DMS79 (cell line): ENCODE results near the gene TIPRL.
A peak's percentile ranks its signal among the peaks of the same experiment; 100 is the strongest.

Experiments used
- DNase-seq: peaks from one replicate; lab custom pipeline; 2025; lab: John Stamatoyannopoulos, UW

Gene TIPRL

DNA sequence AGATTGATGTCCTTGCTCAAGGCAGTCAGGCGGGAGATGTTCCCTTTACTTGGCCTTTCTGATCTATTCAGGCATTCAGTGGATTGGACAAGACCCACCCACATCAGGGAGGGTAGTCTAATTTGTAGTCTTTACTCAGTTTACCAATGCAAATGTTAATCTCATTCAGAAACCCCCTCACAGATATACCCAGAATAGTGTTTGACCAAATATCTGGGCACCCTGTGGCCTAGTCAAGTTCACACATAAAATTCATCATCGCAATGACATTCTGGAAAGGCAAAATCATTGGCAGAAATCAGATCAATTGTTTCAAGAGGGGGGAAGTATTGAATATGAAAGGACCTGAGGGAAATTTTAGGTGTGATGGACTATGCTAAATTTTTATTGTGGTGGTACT, 34.6 kb downstream of the TIPRL start:
- no peak for DNase-seq

DNA sequence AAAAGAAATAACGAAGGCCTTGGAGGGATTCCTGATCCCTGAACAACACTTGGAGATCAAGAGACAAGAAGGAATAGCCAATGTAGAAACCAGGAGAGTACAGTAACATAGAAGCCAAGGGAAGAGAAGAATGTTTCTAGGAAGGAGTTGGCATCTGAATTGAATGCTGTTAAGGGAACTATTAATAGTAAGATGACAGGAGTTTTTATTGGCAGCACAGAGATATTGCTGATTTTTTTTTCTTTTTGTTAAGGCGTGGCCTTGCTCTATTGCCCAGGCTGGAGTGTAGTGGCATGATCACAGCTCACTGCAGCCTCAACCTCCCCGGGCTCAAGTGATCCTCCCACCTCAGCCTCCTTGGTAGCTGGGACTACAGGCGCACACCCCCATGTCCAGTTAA, 37.4 kb downstream of the TIPRL start:
- no peak for DNase-seq

DNA sequence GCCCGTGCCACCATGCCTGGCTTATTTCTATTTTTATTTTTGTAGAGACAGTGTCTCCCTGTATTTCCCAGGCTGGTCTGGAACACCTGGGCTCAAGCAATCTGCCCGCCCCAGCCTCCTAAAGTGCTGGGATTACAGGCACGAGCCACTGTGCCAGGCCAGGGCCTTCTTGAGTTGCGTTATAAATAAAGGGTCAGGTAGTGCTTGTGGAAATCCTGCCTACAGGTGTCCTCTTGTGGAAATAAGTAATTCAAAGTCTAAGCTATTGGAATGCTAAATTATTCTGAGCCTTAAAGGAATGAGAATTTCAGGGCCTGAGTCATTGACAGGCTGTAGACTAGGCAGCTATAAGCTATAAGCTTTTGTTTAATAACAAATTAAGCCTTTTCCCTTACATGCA, 38.9 kb downstream of the TIPRL start:
- DNase-seq, result no peak

DNA sequence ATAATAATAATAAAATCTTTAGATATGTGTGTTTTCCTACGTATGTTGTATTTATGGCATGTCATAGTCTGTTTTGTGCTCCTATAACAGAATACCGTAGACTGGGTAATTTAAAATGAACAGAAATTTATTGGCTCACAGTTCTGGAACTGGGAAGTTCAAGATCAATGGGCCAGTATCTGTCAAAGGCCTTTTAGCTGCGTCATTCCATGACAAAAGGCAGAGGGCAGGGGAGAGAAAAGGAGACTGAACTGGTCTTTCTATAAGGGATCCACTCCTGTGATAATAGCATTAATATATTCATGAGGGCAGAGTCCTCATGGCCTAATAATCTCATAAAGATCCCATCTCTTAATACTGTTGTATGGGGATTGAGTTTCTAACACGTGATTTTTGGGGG, 39.9 kb downstream of the TIPRL start:
- no peak for DNase-seq

DNA sequence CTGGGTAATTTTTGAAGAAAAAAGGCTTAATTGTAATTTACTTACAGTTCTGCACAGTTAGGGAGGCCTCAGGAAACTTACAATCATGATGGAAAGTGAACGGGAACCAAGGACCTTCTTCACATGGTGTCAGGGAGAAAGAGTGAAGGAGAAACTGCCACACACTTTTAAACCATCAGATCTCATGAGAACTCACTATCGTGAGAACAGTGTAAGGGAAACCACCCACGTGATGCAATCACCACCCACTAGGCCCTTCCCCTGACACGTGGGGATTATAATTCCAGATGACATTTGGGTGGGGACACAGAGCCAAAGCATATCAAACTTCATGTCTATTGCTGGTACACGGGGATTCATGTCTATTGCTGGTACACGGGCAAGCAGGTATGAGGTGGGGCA, 41.7 kb downstream of the TIPRL start:
- no peak for DNase-seq

DNA sequence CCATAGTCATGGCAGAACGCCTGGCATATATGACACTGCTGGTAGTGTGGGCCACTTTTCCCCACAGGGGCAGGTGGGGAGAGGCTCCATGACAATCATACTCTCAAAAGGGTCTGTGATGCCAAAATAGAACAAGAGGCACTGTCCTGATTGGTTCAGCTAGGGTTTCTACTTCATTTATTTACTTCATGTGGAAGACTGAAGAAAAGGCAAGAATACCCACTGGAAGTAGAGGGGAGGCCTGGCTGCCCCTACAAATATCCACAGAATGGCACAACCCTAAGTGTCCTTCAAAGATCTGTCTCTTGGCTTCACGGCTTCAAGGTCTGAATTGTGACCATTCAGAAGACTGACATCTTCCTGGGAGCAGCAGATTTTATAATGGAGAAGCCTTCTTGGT, 42.5 kb downstream of the TIPRL start:
- no peak for DNase-seq

DNA sequence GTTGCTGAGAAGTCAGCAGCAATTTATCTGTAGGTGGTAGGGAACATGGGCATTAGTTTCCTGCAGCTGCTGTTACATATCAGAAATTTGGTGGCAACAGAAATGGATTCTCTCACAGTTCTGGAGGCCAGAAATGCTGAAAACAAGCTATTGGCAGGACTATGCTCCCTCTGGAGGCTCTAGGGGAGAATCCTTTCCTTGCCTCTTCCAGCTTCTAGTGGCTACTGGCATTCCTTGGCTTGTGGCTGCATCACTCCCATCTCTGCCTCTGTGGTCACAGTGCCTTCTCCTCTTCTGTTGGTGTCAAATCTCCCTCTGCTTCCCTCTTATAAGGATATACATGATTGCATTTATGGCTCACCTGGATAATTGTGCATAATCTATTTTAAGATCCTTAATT, 44.5 kb downstream of the TIPRL start:
- no peak for DNase-seq

DNA sequence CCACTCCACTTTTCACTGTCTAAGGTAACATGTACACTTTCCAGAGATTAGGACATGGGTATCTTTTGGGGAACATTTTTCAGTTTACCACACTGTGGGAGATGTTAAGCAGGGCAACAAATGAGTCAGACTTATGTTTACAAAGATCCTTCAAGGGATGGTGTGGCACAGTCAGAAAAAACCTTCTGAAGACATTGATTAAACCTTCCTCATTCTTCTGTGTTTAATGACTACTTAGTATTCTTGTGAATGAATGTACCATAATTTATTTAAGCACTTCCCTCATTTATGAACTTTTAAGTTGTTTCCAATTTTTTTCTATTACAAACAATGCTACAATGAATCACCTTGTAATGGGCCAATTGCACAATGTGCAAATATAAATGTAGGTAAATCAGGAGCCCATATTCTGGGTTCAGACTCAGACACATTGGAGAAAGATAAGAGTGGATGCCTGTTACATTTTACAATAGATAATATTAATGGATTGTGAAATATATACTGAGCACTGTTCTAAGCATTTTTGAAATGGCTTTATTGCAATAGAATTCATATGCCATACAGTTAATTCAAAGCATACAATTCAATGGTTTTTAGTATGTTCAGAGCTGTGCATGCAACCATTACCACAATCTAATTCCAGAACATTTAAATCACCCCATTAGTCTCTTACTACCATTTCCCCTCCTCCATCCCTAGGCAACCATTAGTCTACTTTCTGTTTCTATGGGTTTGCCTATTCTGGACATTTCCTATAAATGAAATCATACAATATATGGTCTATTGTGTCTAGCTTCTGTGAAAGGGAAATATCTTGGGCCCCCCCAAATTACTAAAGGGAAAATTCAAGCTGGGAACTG, 45.1 kb downstream of the TIPRL start:
- DNase-seq, result no peak

DNA sequence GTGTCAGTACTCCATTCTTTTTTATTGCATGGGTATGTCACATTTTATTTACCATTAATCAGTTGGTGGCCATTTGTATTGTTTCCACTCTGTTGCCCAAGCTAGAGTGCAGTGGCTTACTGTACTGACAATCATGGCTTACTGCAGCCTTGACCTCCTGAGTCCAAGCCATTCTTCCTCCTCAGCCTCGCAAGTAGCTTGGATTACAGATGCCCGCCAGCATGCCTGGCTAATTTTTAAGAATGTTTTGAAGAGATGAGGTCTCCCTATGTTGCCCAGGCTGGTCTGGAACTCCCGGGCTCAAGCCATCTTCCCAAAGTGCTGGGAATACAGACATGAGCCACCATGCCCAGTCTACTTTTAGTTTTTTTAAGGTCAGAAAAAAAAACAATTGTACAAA, 46.2 kb downstream of the TIPRL start:
- DNase-seq, result no peak

DNA sequence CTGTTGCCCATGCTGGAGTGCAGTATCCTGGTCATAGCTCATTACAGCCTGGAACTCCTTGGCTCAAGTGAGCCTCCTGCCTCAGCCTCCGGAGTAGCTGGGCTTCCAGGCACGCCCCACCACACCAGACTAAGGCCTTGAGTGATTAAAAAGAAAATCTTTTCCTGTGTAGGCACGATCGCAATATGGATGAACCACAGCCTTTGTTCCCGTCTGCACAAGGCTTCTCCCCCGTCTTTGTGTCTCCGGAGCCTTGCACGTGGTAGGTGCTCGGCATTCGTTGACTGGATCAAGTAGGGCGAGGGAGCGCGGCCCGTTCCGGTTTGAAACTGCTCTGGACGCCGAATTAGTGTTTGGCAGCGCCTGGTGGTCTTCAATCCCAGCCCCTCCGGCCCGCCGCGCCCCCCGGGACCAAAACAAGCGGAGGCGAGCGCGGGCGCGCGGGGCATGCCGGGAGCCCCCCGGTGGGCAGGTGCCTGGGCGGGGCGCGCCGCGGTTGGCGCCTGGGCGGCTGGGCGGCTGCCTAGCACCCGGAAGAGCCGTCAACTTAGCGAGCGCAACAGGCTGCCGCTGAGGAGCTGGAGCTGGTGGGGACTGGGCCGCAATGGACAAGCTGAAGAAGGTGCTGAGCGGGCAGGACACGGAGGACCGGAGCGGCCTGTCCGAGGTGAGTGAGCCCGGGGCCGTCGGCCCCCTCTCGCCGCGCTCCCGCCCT, 46.9 kb downstream of the TIPRL start, which contains the start of gene SFT2D2:
TSS of gene SFT2D2 (plus strand) at position 529 of the 715 bp plus-strand sequence. CDS start at position 605, 76 bp downstream.
- DNase-seq, result peak; percentile 64

DNA sequence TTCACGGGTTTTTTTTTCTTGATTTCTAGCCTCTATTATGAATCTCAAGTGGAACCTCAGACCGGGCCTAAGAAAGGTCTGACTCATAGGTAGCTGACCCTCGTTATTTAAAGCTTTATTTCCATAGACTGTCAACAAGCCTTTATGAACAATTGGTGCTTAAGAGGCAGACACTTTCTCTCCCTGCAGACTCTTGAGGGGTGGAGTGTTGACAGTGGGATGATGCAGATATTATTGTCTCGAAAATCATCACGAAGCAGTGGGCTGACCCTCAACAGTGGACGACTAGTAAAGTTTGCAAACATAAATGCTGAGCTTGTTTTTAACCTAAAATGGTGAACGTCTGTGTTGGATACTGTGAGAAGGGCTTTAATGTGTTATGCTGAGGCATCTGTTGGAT, 48.9 kb downstream of the TIPRL start:
- DNase-seq, result no peak

DNA sequence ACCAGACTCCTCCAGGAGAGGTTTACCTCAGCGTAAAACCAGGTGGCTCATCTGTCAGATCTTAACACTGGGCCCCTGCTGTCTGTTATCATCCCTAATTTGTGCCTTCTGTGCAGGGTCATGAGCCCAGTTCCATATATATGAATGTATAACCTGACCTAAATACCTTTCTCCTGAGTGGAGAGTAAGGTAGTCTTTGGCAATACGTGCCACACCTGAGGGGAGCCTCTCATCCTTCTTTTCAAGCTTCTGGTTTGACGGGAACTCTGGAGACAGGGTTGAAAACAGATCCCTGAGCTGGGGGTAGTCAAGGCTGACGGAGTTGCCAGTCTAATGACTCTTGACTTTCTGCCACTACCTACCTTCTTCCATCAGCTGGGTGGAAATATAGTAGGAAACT, 51.1 kb downstream of the TIPRL start:
- no peak for DNase-seq

DNA sequence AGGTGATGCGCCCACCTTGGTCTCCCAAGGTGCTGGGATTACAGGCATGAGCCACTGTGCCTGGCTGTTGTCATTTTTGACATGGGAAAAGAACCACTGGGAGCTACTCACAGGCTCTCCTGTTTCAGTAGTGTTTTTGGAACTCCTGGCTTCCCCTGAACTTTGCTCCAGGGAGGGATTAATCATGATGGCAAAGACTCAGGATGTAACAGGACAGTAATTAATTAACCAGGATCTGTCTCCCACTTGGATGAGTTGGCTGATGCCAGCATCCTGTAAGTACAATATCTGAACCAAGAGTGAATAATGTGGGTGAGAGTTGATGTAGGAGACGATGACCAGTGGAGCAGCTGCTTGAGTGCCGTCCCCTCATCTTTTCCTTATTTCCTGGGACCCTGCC, 51.9 kb downstream of the TIPRL start:
- no peak for DNase-seq

DNA sequence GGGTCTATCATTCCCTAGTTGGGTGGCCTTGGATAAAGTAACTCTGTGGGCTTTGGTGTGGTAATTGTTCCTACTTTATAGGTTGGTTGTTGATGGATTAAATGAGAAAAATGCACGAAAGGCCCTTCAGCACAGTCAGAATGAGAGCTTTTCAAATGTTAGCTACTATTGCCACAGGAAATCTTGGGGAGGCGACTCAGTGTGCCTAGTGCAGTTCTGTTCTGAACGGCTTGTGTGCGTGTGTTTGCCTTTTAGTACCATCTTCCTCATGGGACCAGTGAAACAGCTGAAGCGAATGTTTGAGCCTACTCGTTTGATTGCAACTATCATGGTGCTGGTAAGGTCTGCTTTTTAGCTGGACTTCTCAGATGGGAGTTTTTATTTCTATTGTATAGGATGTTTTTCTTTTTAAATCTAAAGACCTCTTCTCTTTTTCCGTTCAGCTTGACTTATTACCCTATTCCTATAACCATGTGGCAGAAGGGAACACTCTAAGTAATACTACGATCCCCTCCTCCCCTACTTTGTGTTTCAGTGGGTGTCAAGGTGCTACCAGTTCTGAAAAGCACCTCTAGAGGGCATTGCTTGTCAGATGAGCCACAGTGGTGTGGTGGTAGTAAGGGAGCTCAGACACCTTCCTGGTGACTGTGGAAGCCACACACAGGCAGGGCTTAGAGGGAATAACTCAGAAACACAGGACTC, 56.2 kb downstream of the TIPRL start:
- DNase-seq, result no peak

DNA sequence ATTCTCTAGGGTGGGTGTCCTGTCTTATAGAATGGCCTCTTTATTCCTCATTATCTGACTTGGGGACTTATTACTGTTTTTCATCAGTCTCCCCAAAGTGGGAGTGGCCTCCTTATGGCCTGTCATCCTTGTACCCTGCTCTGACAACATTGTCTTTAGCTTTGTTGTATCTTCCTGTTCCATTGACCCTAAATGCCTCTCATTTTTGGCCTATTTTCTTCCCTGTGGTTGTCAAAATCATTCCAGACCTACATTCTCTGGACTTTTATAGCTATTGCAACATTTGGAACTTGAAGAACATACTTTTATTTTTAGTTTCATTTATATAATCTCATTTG, 56.8 kb downstream of the TIPRL start:
- DNase-seq, result no peak

DNA sequence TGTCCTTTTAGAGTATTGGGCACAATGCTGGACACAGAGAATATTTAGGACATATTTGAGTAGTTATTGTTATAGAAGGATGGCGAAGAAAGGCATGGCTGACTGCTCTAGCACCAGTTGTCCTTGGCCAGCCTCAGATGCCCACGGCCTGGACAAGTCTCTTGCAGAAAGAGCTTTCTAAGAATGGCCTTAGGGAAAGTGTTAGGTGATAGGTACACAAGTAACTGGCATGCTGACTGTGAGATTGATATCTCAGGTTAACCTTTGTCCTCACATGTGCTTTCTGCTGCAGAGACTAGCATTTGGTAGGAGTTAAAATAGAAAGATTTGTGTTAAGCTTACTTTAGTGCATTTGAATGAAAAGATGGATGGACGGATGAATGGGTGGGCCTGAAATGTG, 57.2 kb downstream of the TIPRL start:
- DNase-seq, result no peak

DNA sequence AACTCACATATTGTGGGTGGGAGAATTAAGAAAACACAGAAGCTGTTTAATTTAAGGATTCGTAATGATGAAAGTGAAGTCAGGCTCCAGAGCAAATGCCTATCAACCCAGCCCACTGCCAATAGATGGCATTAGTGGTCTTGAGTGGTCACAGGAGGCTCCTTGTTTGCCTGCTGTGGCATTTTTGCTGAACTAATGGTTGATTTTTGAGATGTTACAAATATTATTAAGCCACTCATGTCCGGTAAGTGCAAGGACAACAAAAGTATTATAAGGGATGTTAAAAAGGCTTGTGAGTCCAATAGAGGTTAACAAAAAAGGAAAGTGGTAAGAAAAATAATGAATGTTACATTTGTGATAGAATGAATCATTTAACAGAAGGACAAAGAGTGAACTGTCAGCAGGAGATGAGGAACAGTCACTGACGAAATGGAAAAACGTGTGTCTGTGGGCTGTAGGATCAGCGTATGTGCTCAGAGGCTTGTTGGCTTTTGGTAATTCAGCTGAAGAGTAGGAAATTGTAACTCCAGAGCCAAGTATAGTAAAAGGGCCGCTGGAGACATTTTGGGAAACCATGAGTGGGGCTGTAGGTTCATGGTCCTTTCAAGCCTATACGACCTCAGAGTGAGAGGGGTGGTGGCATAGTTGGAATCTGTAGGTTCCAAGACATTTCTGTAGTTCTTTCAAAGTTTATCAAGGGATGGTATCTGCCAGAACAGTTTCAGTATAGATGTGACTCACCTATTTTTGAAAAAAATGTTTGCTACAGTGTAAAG, 58.3 kb downstream of the TIPRL start:
- DNase-seq, result no peak

DNA sequence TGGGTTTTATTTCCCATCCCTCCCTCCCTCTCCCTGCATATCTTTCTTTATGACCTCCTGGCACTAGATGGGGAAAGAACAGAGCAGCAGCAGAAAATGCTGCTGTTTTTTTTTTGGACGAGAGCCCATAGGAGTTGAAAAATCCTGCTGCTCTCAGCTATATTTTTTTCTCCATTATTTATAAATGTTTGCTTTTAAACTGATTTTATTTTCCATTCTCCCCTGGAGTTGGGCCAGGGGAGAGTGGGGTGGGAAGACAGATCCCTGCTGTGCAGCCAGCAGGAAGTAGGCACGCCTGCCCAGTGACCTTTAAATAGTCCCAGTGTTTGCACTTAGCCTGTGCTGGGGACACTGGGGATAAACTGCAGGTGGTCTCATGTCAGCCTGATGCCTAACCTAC, 64.4 kb downstream of the TIPRL start:
- no peak for DNase-seq

DNA sequence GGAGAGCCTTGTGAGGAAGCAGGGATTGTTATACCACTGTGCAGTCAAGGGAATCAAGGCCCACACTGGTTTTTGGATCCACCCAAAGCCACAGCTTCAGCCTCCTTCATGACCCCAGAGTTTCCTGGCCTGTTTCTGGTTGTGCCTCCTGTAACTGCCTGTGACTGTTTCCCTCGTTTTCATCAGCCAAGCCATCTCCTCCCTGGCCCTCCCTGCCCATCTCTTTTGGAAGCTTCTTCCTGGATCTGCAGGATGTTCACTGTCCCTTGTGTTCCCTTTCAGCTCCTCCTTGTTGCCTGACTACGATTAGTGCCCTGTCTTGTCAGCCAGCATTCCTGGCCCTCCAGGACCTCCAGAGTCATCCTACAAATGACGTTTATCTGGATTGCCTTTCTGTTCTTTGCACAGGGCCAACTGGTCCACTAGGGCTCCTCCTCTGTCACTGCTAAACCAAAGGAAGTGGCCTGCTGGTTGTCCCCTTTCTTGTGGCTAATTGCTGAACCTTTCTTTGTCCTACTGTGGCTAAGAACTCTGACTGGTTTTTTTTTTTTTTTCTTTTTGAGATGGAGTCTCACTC, 65.0 kb downstream of the TIPRL start:
- DNase-seq, result no peak

DNA sequence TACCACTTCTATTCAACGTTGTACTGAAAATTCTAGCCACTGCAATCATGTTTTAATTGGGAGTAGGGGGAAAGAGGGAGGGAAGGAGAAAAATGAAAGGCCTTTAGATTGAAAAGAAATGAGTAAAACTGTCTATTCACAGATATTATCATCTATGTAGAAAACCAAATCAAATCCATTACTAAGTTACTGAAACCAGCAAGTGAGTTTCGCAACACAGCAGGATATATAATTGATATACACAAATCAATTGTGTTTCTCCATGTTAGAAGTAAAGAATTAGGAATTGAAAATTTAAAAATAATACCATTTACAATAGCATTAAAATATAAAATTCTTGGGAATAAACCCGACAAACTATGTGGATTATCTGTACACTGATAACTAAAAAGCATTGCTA, 66.3 kb downstream of the TIPRL start:
- no peak for DNase-seq

DNA sequence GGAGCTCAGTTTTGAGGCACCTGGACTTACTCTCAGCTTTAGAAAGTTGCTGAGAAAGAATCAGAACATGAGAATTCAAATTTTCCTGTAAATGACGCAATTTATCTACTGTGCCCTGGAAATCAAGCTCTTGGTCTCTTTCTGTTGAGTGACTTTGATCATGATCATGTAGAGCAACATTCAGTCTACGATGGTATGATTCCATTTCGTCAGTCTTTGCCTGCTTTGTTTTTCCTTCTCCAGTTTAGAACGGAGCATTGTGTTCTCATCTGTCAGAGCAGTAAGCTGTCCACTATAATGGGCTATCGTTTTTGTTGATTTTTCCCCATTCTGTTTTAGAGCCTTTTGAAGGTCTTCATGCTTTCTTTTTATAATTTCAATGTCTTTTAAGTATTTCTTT, 67.7 kb downstream of the TIPRL start:
- no peak for DNase-seq
